GM23338 (cell line): ENCODE measurements around the gene DDB1.

Experiments
- CREB1 ChIP-seq: fragments of 250-450 bp; sonication (Bioruptor Pico); IDR thresholded peaks from 2 replicates; pipeline ENCODE4 v1.5.0; 2020; ENCODE audit warnings: low read depth, mild to moderate bottlenecking, moderate library complexity
- CTCF ChIP-seq, 2 experiments: fragments of 200-600 bp in 1 of 2; sonication (generic) in 1 of 2; conservative IDR thresholded peaks; 2 replicates each; pipeline versions ENCODE4 v1.5.1 to v1.6.1; 2016 to 2017; ENCODE audit warnings: antibody characterized with exemption in 2 of 2, low read depth in 2 of 2, mild to moderate bottlenecking in 2 of 2, moderate library complexity in 1 of 2
- EZH2 ChIP-seq: fragments of 200-600 bp; sonication (generic); IDR thresholded peaks from one replicate; pipeline ENCODE4 v1.8.0; 2017; ENCODE audit warnings: antibody characterized with exemption, mild to moderate bottlenecking, low read depth; ENCODE audit not compliant: unreplicated experiment
- EZH2phosphoT487 ChIP-seq: fragments of 200-600 bp; sonication (generic); IDR thresholded peaks from one replicate; pipeline ENCODE4 v1.8.1; 2018; ENCODE audit warnings: antibody characterized with exemption; ENCODE audit not compliant: unreplicated experiment
- JUNB ChIP-seq: IDR thresholded peaks from one replicate; pipeline ENCODE4 v1.6.1; 2016; ENCODE audit warnings: antibody characterized with exemption; ENCODE audit not compliant: unreplicated experiment
- POLR2AphosphoS5 ChIP-seq: IDR thresholded peaks from 2 replicates; pipeline ENCODE4 v1.6.1; 2016; ENCODE audit warnings: antibody characterized with exemption, low read depth
- TF ChIP-seq, protein P1 (sequence below): IDR thresholded peaks from one replicate; pipeline ENCODE4 v1.6.1; 2018; ENCODE audit warnings: antibody characterized with exemption; ENCODE audit not compliant: unreplicated experiment

- TF ChIP-seq CTCF (conservative IDR thresholded peaks at IDR 0.05; ENCODE audit: low read depth in 2 of 2): no peak
- no peak for TF ChIP-seq EZH2
- no peak for TF ChIP-seq POLR2AphosphoS5
- TF ChIP-seq JUNB: no peak
- TF ChIP-seq, protein P1, sequence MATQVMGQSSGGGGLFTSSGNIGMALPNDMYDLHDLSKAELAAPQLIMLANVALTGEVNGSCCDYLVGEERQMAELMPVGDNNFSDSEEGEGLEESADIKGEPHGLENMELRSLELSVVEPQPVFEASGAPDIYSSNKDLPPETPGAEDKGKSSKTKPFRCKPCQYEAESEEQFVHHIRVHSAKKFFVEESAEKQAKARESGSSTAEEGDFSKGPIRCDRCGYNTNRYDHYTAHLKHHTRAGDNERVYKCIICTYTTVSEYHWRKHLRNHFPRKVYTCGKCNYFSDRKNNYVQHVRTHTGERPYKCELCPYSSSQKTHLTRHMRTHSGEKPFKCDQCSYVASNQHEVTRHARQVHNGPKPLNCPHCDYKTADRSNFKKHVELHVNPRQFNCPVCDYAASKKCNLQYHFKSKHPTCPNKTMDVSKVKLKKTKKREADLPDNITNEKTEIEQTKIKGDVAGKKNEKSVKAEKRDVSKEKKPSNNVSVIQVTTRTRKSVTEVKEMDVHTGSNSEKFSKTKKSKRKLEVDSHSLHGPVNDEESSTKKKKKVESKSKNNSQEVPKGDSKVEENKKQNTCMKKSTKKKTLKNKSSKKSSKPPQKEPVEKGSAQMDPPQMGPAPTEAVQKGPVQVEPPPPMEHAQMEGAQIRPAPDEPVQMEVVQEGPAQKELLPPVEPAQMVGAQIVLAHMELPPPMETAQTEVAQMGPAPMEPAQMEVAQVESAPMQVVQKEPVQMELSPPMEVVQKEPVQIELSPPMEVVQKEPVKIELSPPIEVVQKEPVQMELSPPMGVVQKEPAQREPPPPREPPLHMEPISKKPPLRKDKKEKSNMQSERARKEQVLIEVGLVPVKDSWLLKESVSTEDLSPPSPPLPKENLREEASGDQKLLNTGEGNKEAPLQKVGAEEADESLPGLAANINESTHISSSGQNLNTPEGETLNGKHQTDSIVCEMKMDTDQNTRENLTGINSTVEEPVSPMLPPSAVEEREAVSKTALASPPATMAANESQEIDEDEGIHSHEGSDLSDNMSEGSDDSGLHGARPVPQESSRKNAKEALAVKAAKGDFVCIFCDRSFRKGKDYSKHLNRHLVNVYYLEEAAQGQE: no peak
- no peak for TF ChIP-seq CREB1 (CRISPR knock-in tag)
- no peak for TF ChIP-seq EZH2phosphoT487
Observed at GRCh38 chr11:61325649-61326414, 7.1 kb downstream of the DDB1 start.
